ENCODE measurements around the gene DIS3L2. TPM values are rescaled to one million over a fixed set of nuclear protein-coding genes. Genes with fewer than 3 reads are reported as not detected.

Gene DIS3L2
- total RNA-seq, 1 donor from 2014 or later: 34.3 TPM

- TF ChIP-seq, protein P1, sequence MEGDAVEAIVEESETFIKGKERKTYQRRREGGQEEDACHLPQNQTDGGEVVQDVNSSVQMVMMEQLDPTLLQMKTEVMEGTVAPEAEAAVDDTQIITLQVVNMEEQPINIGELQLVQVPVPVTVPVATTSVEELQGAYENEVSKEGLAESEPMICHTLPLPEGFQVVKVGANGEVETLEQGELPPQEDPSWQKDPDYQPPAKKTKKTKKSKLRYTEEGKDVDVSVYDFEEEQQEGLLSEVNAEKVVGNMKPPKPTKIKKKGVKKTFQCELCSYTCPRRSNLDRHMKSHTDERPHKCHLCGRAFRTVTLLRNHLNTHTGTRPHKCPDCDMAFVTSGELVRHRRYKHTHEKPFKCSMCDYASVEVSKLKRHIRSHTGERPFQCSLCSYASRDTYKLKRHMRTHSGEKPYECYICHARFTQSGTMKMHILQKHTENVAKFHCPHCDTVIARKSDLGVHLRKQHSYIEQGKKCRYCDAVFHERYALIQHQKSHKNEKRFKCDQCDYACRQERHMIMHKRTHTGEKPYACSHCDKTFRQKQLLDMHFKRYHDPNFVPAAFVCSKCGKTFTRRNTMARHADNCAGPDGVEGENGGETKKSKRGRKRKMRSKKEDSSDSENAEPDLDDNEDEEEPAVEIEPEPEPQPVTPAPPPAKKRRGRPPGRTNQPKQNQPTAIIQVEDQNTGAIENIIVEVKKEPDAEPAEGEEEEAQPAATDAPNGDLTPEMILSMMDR (IDR thresholded peaks at IDR 0.05): no peak
- Mint-ChIP-seq H3K36me3 (ENCODE audit: unreplicated experiment) (peaks cover 17% of the 10 kb centered on the region), H3K4me3 (ENCODE audit: unreplicated experiment) (no peak overlapping the region), H3K27me3 (ENCODE audit: unreplicated experiment) (no peaks in the 10 kb centered on the region), H3K4me1 (ENCODE audit: unreplicated experiment) (peaks cover 16% of the 10 kb centered on the region), H3K9me3 (ENCODE audit: unreplicated experiment) (peaks cover 18% of the 10 kb centered on the region), H3K27ac (ENCODE audit: unreplicated experiment) (peak overlapping the region; percentile 37)
- no peak for DNase-seq (ENCODE audit: extremely low spot score, unreplicated experiment)
These were observed 355.2 kb downstream of the DIS3L2 start for GRCh38 chr2:232316461-232317330.

DNA sequence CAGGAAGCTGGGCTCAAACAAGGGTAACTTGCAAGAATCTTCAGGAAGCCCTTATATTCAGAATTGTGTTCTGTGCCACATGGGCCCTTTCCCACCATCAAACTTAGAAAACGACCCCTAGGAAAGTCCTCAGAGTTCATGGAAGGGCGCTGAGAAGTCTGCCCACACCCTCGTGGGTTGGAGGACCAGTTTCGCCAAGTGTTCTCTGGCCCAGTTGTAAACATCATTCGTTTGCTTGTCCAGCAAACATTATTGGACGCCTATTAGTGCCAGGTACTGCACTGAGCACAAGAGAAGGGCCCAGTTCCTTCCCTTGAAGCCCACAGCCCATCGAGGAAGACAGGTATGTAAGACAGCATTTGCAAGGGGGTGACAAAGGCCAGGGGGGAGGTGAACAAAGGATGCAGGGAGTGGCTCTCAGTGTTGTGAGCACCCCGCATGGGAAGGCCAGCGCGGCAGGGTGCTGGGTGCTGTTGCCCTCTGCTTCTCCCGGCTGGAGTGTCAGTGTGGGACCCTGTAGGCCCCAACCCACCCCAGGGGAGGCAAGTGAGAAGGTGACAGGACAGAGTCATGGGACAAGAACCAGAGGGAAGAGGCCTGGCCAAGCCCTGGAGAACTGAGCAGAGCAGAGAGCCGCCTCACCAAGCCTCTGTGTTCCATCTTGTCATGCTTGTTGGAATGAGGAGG, 356.8 kb downstream of the DIS3L2 start:
- H3K9me3 Mint-ChIP-seq (ENCODE audit: unreplicated experiment): peaks cover 4% of the 10 kb centered on the region
- H3K36me3 Mint-ChIP-seq (ENCODE audit: unreplicated experiment): peaks cover 4% of the 10 kb centered on the region
- H3K4me1 Mint-ChIP-seq (ENCODE audit: unreplicated experiment): peaks cover 16% of the 10 kb centered on the region
- TF ChIP-seq, protein P1 (IDR thresholded peaks at IDR 0.05): no peak
- no peak overlapping the region for H3K4me3 Mint-ChIP-seq (ENCODE audit: unreplicated experiment)
- no peak for DNase-seq (ENCODE audit: extremely low spot score, unreplicated experiment)
- H3K27ac Mint-ChIP-seq (ENCODE audit: unreplicated experiment): no peak overlapping the region
- H3K27me3 Mint-ChIP-seq (ENCODE audit: unreplicated experiment): no peaks in the 10 kb centered on the region

DNA sequence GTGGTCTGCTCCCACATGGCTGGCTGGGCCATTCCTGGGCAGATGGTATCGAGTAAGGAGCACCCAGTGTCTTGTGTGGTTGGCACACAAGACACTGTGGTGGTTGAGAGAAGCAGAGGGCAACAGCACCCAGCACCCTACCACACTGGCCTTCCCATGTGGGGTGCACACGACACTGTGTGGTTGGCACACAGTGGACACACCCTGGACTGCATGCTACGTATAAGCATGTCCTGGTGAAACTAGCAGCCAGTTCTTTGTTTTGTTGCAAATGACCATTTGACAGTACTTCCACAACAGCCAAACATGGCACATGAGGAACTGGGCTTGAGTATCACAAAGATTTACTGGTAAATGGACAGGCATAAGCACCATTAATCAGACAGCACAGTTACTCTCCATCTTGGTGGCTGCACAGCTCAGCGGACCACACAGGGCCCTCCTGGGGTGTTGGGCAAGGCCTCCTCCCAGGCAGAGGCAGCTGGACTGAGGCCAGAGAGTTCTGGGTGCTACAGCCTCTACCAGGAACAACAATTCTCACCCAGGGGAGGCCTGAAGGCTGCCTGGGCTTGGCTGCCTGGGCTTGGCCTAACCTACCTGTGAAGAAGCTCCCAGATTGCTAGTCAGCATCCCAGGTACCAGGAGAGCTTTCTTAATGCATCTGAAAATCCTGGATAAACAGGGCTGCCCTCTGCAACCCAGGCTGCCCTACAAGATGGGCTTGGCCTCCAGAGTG, 357.7 kb downstream of the DIS3L2 start:
- no peak overlapping the region for H3K4me3 Mint-ChIP-seq (ENCODE audit: unreplicated experiment)

DNA sequence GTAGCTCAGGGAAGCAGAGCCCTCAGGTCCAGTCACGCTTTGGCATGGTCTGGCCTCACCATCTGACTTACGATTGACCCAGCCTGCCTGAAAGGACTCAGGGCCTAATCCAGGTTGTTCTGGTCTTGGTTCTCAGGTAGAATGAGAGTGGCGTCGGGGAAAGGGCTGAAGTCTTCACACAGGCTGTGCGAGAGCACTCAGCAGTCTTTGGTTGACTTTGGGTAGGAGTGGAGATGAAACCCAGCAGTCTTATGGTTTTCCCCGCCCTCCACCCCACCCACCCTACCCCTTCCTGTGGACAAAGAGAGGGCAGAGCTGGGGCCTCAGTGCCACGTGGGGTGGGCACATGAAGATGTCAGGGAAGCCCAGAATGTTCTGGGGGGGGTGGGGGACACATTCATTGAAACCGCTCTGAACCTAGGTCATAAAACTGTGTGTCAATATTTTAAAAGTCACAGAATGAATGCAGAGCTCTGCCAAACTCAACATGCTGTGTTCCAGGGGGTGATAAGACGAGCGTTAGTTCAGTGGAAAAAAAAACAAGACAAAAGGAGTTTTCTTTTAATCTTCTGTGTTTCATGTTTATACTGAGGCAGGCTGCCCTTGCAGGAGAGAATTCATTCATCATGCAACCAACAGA, 358.4 kb downstream of the DIS3L2 start:
- H3K36me3 Mint-ChIP-seq (ENCODE audit: unreplicated experiment): no peaks in the 10 kb centered on the region
- no peak overlapping the region for H3K27ac Mint-ChIP-seq (ENCODE audit: unreplicated experiment)
- H3K4me3 Mint-ChIP-seq (ENCODE audit: unreplicated experiment): no peak overlapping the region
- TF ChIP-seq, protein P1 (IDR thresholded peaks at IDR 0.05): no peak
- H3K4me1 Mint-ChIP-seq (ENCODE audit: unreplicated experiment): peaks cover 13% of the 10 kb centered on the region
- no peak for DNase-seq (ENCODE audit: extremely low spot score, unreplicated experiment)
- no peaks in the 10 kb centered on the region for H3K9me3 Mint-ChIP-seq (ENCODE audit: unreplicated experiment)
- H3K27me3 Mint-ChIP-seq (ENCODE audit: unreplicated experiment): no peaks in the 10 kb centered on the region

More for the DNA sequence above, 357.7 kb downstream of the DIS3L2 start:
- no peaks in the 10 kb centered on the region for H3K36me3 Mint-ChIP-seq (ENCODE audit: unreplicated experiment)
- DNase-seq (ENCODE audit: extremely low spot score, unreplicated experiment): no peak
- H3K27ac Mint-ChIP-seq (ENCODE audit: unreplicated experiment): no peak overlapping the region
- TF ChIP-seq, protein P1 (IDR thresholded peaks at IDR 0.05): no peak
- no peaks in the 10 kb centered on the region for H3K9me3 Mint-ChIP-seq (ENCODE audit: unreplicated experiment)
- H3K4me1 Mint-ChIP-seq (ENCODE audit: unreplicated experiment): peaks cover 16% of the 10 kb centered on the region
- H3K27me3 Mint-ChIP-seq (ENCODE audit: unreplicated experiment): no peaks in the 10 kb centered on the region
